ENCODE results near the gene CASP7. TPM values are rescaled to one million over a fixed set of nuclear protein-coding genes. Genes with fewer than 3 reads are reported as not detected.

Gene CASP7
- polyA plus RNA-seq, 1 donor from 2014 or later: 0.77 TPM

- Histone ChIP-seq H3K27me3 (ENCODE audit: insufficient read depth, low read depth, low read length) (no peaks in the 10 kb centered on the region), H2AFZ (ENCODE audit: low read depth, low read length) (no peak within 1 kb of the TSS)
- TF ChIP-seq MXI1 (conservative IDR thresholded peaks at IDR 0.05; ENCODE audit: poor library complexity, severe bottlenecking): no peak
- TF ChIP-seq RAD21 (conservative IDR thresholded peaks at IDR 0.05): no peak
- no peak for TF ChIP-seq TAF1 (IDR thresholded peaks at IDR 0.05; ENCODE audit: low read depth)
Observed at GRCh38 chr10:113751181-113751732, 71.5 kb downstream of the CASP7 start, which contains the start of gene PLEKHS1. PLEKHS1 (plus strand) TSS chr10:113751682; CDS start chr10:113755278, 3,596 bp downstream.

DNA sequence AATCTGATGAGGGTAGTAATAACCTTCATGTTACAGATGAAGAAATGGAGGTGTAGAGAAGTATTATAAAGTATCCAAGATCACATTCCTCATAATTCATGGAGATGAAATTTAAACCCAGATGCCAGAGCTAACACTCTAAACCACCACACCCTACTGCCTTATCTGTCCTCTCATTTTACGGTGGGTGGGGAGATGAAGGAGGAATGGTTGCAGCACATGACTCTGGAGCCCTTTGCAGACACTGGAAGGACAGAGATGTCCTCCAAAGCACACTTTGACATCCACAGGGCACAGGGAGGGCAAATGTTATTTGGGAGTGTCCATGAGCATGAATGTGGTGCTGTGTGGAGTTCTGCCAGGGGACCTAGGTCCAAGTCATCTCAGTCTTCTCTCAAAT, 72.8 kb downstream of the CASP7 start:
- H3K9me3 ChIP-seq (ENCODE audit: low read length): no peaks in the 10 kb centered on the region
- no peak overlapping the region for H3K4me2 ChIP-seq (ENCODE audit: low read length)
- no peaks in the 10 kb centered on the region for H3K36me3 ChIP-seq (ENCODE audit: insufficient read depth, low read length)
- TF ChIP-seq RAD21 (conservative IDR thresholded peaks at IDR 0.05) (no peak), MXI1 (conservative IDR thresholded peaks at IDR 0.05; ENCODE audit: poor library complexity, severe bottlenecking) (no peak), POLR2AphosphoS5 (IDR thresholded peaks at IDR 0.05) (no peak), SMC3 (conservative IDR thresholded peaks at IDR 0.05; ENCODE audit: poor library complexity) (no peak), TAF1 (IDR thresholded peaks at IDR 0.05; ENCODE audit: low read depth) (no peak), EZH2 (IDR thresholded peaks at IDR 0.05; ENCODE audit: borderline replicate concordance, insufficient read depth, low read length, poor library complexity, severe bottlenecking) (no peak), EP300 (conservative IDR thresholded peaks at IDR 0.05; ENCODE audit: poor library complexity, severe bottlenecking) (no peak)
- TF ChIP-seq, protein P1, sequence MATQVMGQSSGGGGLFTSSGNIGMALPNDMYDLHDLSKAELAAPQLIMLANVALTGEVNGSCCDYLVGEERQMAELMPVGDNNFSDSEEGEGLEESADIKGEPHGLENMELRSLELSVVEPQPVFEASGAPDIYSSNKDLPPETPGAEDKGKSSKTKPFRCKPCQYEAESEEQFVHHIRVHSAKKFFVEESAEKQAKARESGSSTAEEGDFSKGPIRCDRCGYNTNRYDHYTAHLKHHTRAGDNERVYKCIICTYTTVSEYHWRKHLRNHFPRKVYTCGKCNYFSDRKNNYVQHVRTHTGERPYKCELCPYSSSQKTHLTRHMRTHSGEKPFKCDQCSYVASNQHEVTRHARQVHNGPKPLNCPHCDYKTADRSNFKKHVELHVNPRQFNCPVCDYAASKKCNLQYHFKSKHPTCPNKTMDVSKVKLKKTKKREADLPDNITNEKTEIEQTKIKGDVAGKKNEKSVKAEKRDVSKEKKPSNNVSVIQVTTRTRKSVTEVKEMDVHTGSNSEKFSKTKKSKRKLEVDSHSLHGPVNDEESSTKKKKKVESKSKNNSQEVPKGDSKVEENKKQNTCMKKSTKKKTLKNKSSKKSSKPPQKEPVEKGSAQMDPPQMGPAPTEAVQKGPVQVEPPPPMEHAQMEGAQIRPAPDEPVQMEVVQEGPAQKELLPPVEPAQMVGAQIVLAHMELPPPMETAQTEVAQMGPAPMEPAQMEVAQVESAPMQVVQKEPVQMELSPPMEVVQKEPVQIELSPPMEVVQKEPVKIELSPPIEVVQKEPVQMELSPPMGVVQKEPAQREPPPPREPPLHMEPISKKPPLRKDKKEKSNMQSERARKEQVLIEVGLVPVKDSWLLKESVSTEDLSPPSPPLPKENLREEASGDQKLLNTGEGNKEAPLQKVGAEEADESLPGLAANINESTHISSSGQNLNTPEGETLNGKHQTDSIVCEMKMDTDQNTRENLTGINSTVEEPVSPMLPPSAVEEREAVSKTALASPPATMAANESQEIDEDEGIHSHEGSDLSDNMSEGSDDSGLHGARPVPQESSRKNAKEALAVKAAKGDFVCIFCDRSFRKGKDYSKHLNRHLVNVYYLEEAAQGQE (IDR thresholded peaks at IDR 0.05; ENCODE audit: borderline replicate concordance): no peak
- TF ChIP-seq, protein P2, sequence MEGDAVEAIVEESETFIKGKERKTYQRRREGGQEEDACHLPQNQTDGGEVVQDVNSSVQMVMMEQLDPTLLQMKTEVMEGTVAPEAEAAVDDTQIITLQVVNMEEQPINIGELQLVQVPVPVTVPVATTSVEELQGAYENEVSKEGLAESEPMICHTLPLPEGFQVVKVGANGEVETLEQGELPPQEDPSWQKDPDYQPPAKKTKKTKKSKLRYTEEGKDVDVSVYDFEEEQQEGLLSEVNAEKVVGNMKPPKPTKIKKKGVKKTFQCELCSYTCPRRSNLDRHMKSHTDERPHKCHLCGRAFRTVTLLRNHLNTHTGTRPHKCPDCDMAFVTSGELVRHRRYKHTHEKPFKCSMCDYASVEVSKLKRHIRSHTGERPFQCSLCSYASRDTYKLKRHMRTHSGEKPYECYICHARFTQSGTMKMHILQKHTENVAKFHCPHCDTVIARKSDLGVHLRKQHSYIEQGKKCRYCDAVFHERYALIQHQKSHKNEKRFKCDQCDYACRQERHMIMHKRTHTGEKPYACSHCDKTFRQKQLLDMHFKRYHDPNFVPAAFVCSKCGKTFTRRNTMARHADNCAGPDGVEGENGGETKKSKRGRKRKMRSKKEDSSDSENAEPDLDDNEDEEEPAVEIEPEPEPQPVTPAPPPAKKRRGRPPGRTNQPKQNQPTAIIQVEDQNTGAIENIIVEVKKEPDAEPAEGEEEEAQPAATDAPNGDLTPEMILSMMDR (IDR thresholded peaks at IDR 0.05; ENCODE audit: poor library complexity, severe bottlenecking): no peak
- no peaks in the 10 kb centered on the region for H4K20me1 ChIP-seq (ENCODE audit: insufficient read depth)
- no peaks in the 10 kb centered on the region for H3K27me3 ChIP-seq (ENCODE audit: insufficient read depth, low read depth, low read length)
- no peak overlapping the region for H3K4me3 ChIP-seq (ENCODE audit: low read length)
- no peaks in the 10 kb centered on the region for H3F3A ChIP-seq (ENCODE audit: insufficient read depth, low read length, poor library complexity, severe bottlenecking)
- H3K27ac ChIP-seq (ENCODE audit: low read length): no peak overlapping the region
- H2AFZ ChIP-seq (ENCODE audit: low read depth, low read length): no peak overlapping the region
- H3K9me2 ChIP-seq (ENCODE audit: insufficient read depth, low read length): no peaks in the 10 kb centered on the region
- no peak overlapping the region for H3K9ac ChIP-seq (ENCODE audit: low read length)
- H3K79me2 ChIP-seq (replicated peaks; ENCODE audit: insufficient read depth, low read length): no peaks in the 10 kb centered on the region

More at GRCh38 chr10:113751181-113751732, 71.5 kb downstream of the CASP7 start, which contains the start of gene PLEKHS1:
- no peaks in the 10 kb centered on the region for H3K9me2 ChIP-seq (ENCODE audit: insufficient read depth, low read length)
- H3K27ac ChIP-seq (ENCODE audit: low read length): no peak within 1 kb of the TSS
- no peaks in the 10 kb centered on the region for H3K79me2 ChIP-seq (replicated peaks; ENCODE audit: insufficient read depth, low read length)
- H3K4me3 ChIP-seq (ENCODE audit: low read length): no peak within 1 kb of the TSS
- no peaks in the 10 kb centered on the region for H3K36me3 ChIP-seq (ENCODE audit: insufficient read depth, low read length)
- H4K20me1 ChIP-seq (ENCODE audit: insufficient read depth): no peaks in the 10 kb centered on the region
- H3F3A ChIP-seq (ENCODE audit: insufficient read depth, low read length, poor library complexity, severe bottlenecking): no peaks in the 10 kb centered on the region
- H3K9me3 ChIP-seq (ENCODE audit: low read length): no peaks in the 10 kb centered on the region
- no peak within 1 kb of the TSS for H3K9ac ChIP-seq (ENCODE audit: low read length)
- H3K4me2 ChIP-seq (ENCODE audit: low read length): no peak within 1 kb of the TSS
